Neural cell (in vitro differentiated cells): ENCODE data around the gene SMIM36. TPM values are rescaled to one million over a fixed set of nuclear protein-coding genes. Genes with fewer than 3 reads are reported as not detected.

Source experiments
- H2AFZ ChIP-seq: fragments of 200-600, 300-800 bp; sonication (generic), shearing (Covaris generic); 2 replicates; pipeline ENCODE4 v1.6.0; 2014; ENCODE audit warnings: low read depth, mild to moderate bottlenecking, antibody characterized with exemption, low read length, moderate library complexity
- H3F3A ChIP-seq: fragments of 200-600 bp; shearing (Covaris generic); 2 replicates; pipeline ENCODE4 v1.6.1; 2016; ENCODE audit warnings: mild to moderate bottlenecking, moderate library complexity, mixed read lengths, antibody characterized with exemption, low read length; ENCODE audit not compliant: insufficient read depth, poor library complexity, severe bottlenecking
- H3K27ac ChIP-seq: fragments of 200-600, 300-800 bp; sonication (generic), shearing (Covaris generic); 2 replicates; pipeline ENCODE4 v1.5.1; 2014; ENCODE audit warnings: mild to moderate bottlenecking, low read length, moderate library complexity
- H3K27me3 ChIP-seq: fragments of 300-800, 200-600 bp; sonication (generic), shearing (Covaris generic); 2 replicates; pipeline ENCODE4 v1.6.0; 2014; ENCODE audit warnings: mild to moderate bottlenecking, low read depth, low read length, moderate library complexity; ENCODE audit not compliant: insufficient read depth
- H3K36me3 ChIP-seq: fragments of 300-800, 200-600 bp; sonication (generic), shearing (Covaris generic); 2 replicates; pipeline ENCODE4 v1.5.1; 2014; ENCODE audit warnings: mild to moderate bottlenecking, antibody characterized with exemption, low read length, moderate library complexity; ENCODE audit not compliant: insufficient read depth
- H3K4me2 ChIP-seq: fragments of 300-800, 200-600 bp; sonication (generic), shearing (Covaris generic); 2 replicates; pipeline ENCODE4 v1.6.0; 2014; ENCODE audit warnings: mild to moderate bottlenecking, low read length
- H3K4me3 ChIP-seq: fragments of 300-800, 200-600 bp; sonication (generic), shearing (Covaris generic); 2 replicates; pipeline ENCODE4 v1.5.1; 2014; ENCODE audit warnings: mild to moderate bottlenecking, low read length, moderate library complexity
- H3K79me2 ChIP-seq: fragments of 200-600 bp; shearing (Covaris generic); replicated peaks from 2 replicates; pipeline ENCODE4 v1.6.0; 2014; ENCODE audit warnings: mild to moderate bottlenecking, low read length, moderate library complexity; ENCODE audit not compliant: insufficient read depth
- H3K9ac ChIP-seq: fragments of 300-800, 200-600 bp; sonication (generic), shearing (Covaris generic); 2 replicates; pipeline ENCODE4 v1.6.1; 2016; ENCODE audit warnings: mild to moderate bottlenecking, low read length, mixed read lengths
- H3K9me2 ChIP-seq: fragments of 200-600 bp; shearing (Covaris generic); 2 replicates; pipeline ENCODE4 v1.6.1; 2016; ENCODE audit warnings: mild to moderate bottlenecking, low read length, mixed read lengths; ENCODE audit not compliant: insufficient read depth
- H3K9me3 ChIP-seq: fragments of 200-600, 300-800 bp; sonication (generic), shearing (Covaris generic); 2 replicates; pipeline ENCODE4 v1.6.1; 2016; ENCODE audit warnings: mild to moderate bottlenecking, mixed run types, low read length, moderate library complexity, mixed read lengths
- H4K20me1 ChIP-seq: fragments of 200-600 bp; shearing (Covaris generic); 2 replicates; pipeline ENCODE4 v1.6.1; 2016; ENCODE audit warnings: mild to moderate bottlenecking, mixed run types; ENCODE audit not compliant: insufficient read depth
- CTCF ChIP-seq: fragments of 450-650 bp; IDR thresholded peaks from 2 replicates; pipeline ENCODE4 v1.5.1; 2014; ENCODE audit warnings: antibody characterized with exemption, mild to moderate bottlenecking, moderate library complexity; ENCODE audit not compliant: poor library complexity, severe bottlenecking
- EP300 ChIP-seq: fragments of 450-650 bp; conservative IDR thresholded peaks from 2 replicates; pipeline ENCODE4 v1.6.1; 2014; ENCODE audit warnings: antibody characterized with exemption, mild to moderate bottlenecking, moderate library complexity; ENCODE audit not compliant: poor library complexity, severe bottlenecking
- EZH2 ChIP-seq: fragments of 200-600, 300-800 bp; shearing (Covaris generic), sonication (generic); IDR thresholded peaks from 2 replicates; pipeline ENCODE4 v1.6.1; 2014; ENCODE audit warnings: antibody characterized with exemption, low read length, borderline replicate concordance, mild to moderate bottlenecking; ENCODE audit not compliant: insufficient read depth, poor library complexity, severe bottlenecking
- MXI1 ChIP-seq: fragments of 450-650 bp; conservative IDR thresholded peaks from 2 replicates; pipeline ENCODE4 v1.6.1; 2014; ENCODE audit warnings: antibody characterized with exemption, mild to moderate bottlenecking; ENCODE audit not compliant: poor library complexity, severe bottlenecking
- POLR2AphosphoS5 ChIP-seq: IDR thresholded peaks from 2 replicates; pipeline ENCODE4 v1.6.1; 2012
- RAD21 ChIP-seq: fragments of 450-650 bp; conservative IDR thresholded peaks from 2 replicates; pipeline ENCODE4 v1.6.1; 2014; ENCODE audit warnings: antibody characterized with exemption, mild to moderate bottlenecking, moderate library complexity
- REST ChIP-seq: IDR thresholded peaks from 2 replicates; pipeline ENCODE4 v1.6.1; 2012; ENCODE audit warnings: borderline replicate concordance
- SMC3 ChIP-seq: fragments of 450-650 bp; conservative IDR thresholded peaks from 2 replicates; pipeline ENCODE4 v1.6.1; 2014; ENCODE audit warnings: antibody characterized with exemption, mild to moderate bottlenecking, moderate library complexity; ENCODE audit not compliant: poor library complexity
- TAF1 ChIP-seq: IDR thresholded peaks from 2 replicates; pipeline ENCODE4 v1.6.1; 2012; ENCODE audit warnings: low read depth
- polyA plus RNA-seq: library from polyadenylated mRNA; depleted of rRNA; stranded (reverse); fragments of >200 nt; gene quantifications from 2 replicates; pipeline ENCODE4 v1.2.3, GENCODE V29; 2014

The SMIM36 gene
- polyA plus RNA-seq, 1 donor from 2014 or later: not detected

GRCh38 chr17:55482591-55483389, 28.5 kb downstream of the SMIM36 start:
- Histone ChIP-seq H3K79me2 (no peaks in the 10 kb centered on the region), H3K4me2 (no peak overlapping the region), H3K27ac (no peak overlapping the region), H2AFZ (no peak overlapping the region), H3K9me3 (no peaks in the 10 kb centered on the region), H3K36me3 (no peaks in the 10 kb centered on the region), H3K9me2 (no peaks in the 10 kb centered on the region), H3F3A (no peaks in the 10 kb centered on the region), H3K27me3 (no peaks in the 10 kb centered on the region), H4K20me1 (no peaks in the 10 kb centered on the region), H3K4me3 (no peak overlapping the region), H3K9ac (no peak overlapping the region)
- TF ChIP-seq REST (no peak), EZH2 (no peak), EP300 (no peak), POLR2AphosphoS5 (no peak), SMC3 (no peak), MXI1 (no peak), CTCF (no peak), RAD21 (no peak), TAF1 (no peak)

GRCh38 chr17:55480631-55481315, 30.5 kb downstream of the SMIM36 start:
- Histone ChIP-seq H3K79me2 (no peaks in the 10 kb centered on the region), H2AFZ (no peak overlapping the region), H3F3A (no peaks in the 10 kb centered on the region), H3K4me3 (no peak overlapping the region), H3K9ac (no peak overlapping the region), H3K36me3 (no peaks in the 10 kb centered on the region), H3K9me3 (no peaks in the 10 kb centered on the region), H3K27ac (no peak overlapping the region), H4K20me1 (no peaks in the 10 kb centered on the region), H3K27me3 (no peaks in the 10 kb centered on the region), H3K4me2 (no peak overlapping the region), H3K9me2 (no peaks in the 10 kb centered on the region)
- no peak for TF ChIP-seq REST
- TF ChIP-seq RAD21: no peak
- no peak for TF ChIP-seq MXI1
- no peak for TF ChIP-seq EP300
- TF ChIP-seq CTCF: no peak
- TF ChIP-seq SMC3: no peak
- TF ChIP-seq EZH2: no peak
- no peak for TF ChIP-seq TAF1
- TF ChIP-seq POLR2AphosphoS5: no peak
